Measurements from ENCODE around the gene SLC12A7. TPM values are rescaled to one million over a fixed set of nuclear protein-coding genes. Genes with fewer than 3 reads are reported as not detected.
A peak's percentile ranks its signal among the peaks of the same experiment; 100 is the strongest.

Gene SLC12A7
- total and polyA plus RNA-seq, 7 donors = 2.3 to 22.0 (median 4.5) TPM

- 69 to 80% (median 72%) methylated on average over 24 to 26 of the region's 26 CpGs for WGBS, 3 donors
- no peak overlapping the region for H3K27ac ChIP-seq
- peaks cover 0 to 42% (median 0%) of the 10 kb centered on the region in 3 donors for H3K27me3 ChIP-seq (ENCODE audit: insufficient read depth in 3 of 3, low read length in 2 of 3)
- H3K9me3 ChIP-seq = no peaks in the 10 kb centered on the region
- H3K36me3 ChIP-seq (ENCODE audit: insufficient read depth in 1 of 2, low read depth in 1 of 2) = no peaks in the 10 kb centered on the region
- no peaks in the 10 kb centered on the region for H3K4me1 ChIP-seq
- no peak for TF ChIP-seq CTCF (IDR thresholded peaks at IDR 0.05)
- ATAC-seq = no peak
- intact Hi-C loops (cut with DNase I) = no loop called here
- no peak overlapping the region for H3K4me3 ChIP-seq
- peak in 1 of 2 donors; percentile 7 for DNase-seq
Measured at GRCh38 chr5:1033178-1033577, 78.7 kb downstream of the SLC12A7 start.

DNA sequence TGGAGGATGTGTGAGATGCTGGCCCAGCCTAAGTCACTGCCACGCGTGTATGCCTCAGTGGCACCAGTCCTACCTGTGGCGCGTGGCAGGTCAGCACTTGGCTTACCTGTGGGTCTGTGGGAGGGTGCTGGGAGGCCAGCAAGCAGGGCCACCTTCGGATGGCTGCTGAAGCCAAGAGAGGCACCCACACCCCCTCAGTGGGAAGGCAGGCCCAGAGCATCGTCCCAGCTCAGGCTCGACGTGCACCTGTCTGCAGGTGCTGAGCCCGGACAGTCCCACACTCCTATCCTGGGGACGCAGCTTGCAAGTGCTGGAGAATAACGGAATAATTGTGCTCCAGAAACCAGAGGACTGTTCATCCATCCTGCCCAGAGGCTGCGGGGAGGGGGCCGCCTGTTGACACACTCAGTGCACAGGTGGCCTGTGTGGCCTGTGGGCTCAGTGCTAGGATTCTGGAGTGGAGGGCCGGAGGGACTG, 79.3 kb downstream of the SLC12A7 start:
- H3K4me3 ChIP-seq = no peak overlapping the region
- H3K27ac ChIP-seq = no peak overlapping the region
- no peak for TF ChIP-seq CTCF (IDR thresholded peaks at IDR 0.05)
- intact Hi-C loops (cut with DNase I) = no loop called here
- H3K27me3 ChIP-seq (ENCODE audit: insufficient read depth in 3 of 3, low read length in 2 of 3) = peaks cover 0 to 47% (median 0%) of the 10 kb centered on the region in 3 donors
- no peaks in the 10 kb centered on the region for H3K9me3 ChIP-seq
- no peak for ATAC-seq
- no peaks in the 10 kb centered on the region for H3K36me3 ChIP-seq (ENCODE audit: insufficient read depth in 1 of 2, low read depth in 1 of 2)
- no peaks in the 10 kb centered on the region for H3K4me1 ChIP-seq
- no peak for DNase-seq
- whole genome bisulfite sequencing, 3 donors = 92 to 98% (median 95%) methylated on average over 14 of the region's 14 CpGs

DNA sequence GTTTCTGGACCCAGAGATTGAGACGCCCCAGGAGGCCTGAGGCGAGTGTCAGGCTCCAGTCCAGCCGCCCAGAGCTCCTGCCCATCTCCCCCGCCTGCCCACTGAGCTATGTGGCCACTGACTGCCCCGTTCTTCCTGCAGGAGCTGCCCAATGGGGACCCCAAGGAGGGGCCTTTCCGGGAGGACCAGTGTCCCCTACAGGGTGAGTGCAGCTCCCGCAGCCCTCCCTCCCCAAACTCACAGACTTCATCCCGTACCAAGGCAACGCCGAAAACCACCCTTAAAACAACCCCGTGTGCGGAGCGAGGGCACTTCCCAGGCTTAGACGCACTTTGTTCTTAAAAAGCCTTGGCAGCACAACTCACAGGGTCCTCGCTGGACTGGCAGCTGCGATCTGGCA, 79.9 kb downstream of the SLC12A7 start:
- peaks cover 0 to 52% (median 0%) of the 10 kb centered on the region in 3 donors for H3K27me3 ChIP-seq (ENCODE audit: insufficient read depth in 3 of 3, low read length in 2 of 3)
- WGBS, 3 donors = 80 to 89% (median 82%) methylated on average over 16 of the region's 16 CpGs
- ATAC-seq = no peak
- DNase-seq = no peak
- no peak for TF ChIP-seq CTCF (IDR thresholded peaks at IDR 0.05)
- H3K36me3 ChIP-seq (ENCODE audit: insufficient read depth in 1 of 2, low read depth in 1 of 2) = no peaks in the 10 kb centered on the region
- H3K27ac ChIP-seq = no peak overlapping the region
- no peaks in the 10 kb centered on the region for H3K9me3 ChIP-seq
- no peak overlapping the region for H3K4me3 ChIP-seq
- no peaks in the 10 kb centered on the region for H3K4me1 ChIP-seq
- intact Hi-C loops (cut with DNase I) = no loop called here

GRCh38 chr5:1031306-1031959, 80.4 kb downstream of the SLC12A7 start:
- DNase-seq (peak in 1 of 2 donors; percentile 6), ATAC-seq (no peak)
- no peak for TF ChIP-seq CTCF (IDR thresholded peaks at IDR 0.05)
- Histone ChIP-seq H3K27ac (no peak overlapping the region), H3K9me3 (no peaks in the 10 kb centered on the region), H3K4me3 (no peak overlapping the region), H3K36me3 (ENCODE audit: insufficient read depth in 1 of 2, low read depth in 1 of 2) (no peaks in the 10 kb centered on the region), H3K4me1 (no peaks in the 10 kb centered on the region), H3K27me3 (ENCODE audit: insufficient read depth in 3 of 3, low read length in 2 of 3) (peaks cover 0 to 55% (median 0%) of the 10 kb centered on the region in 3 donors)
- WGBS, 3 donors = 88 to 92% (median 92%) methylated on average over 19 of the region's 19 CpGs
- intact Hi-C loops (cut with DNase I) = no loop called here
